K562 (cell line): Measurements from ENCODE around the gene LMBR1. TPM values are rescaled to one million over a fixed set of nuclear protein-coding genes. Genes with fewer than 3 reads are reported as not detected.

ENCODE experiments used
- ADNP ChIP-seq: fragments of 200-800 bp; sonication (Bioruptor generic); IDR thresholded peaks from 2 replicates; pipeline ENCODE4 v1.6.1; 2016; ENCODE audit warnings: missing genetic modification characterization, missing compliant biosample characterization
- ARID2 ChIP-seq: fragments of 450-650 bp; IDR thresholded peaks from 2 replicates; pipeline ENCODE4 v1.6.1; 2017; ENCODE audit warnings: antibody characterized with exemption, mild to moderate bottlenecking
- CAMTA2 ChIP-seq: fragments of 250-450 bp; sonication (Bioruptor Pico); conservative IDR thresholded peaks from 2 replicates; pipeline ENCODE4 v1.5.1; 2022
- DIDO1 ChIP-seq: fragments of 450-650 bp; IDR thresholded peaks from 2 replicates; pipeline ENCODE4 v1.6.1; 2016; ENCODE audit warnings: low read depth, missing biosample characterization, missing genetic modification characterization
- DMBX1 ChIP-seq: fragments of 250-450 bp; sonication (Bioruptor Pico); IDR thresholded peaks from 2 replicates; pipeline ENCODE4 v1.8.0; 2022; ENCODE audit warnings: inconsistent platforms, mild to moderate bottlenecking, moderate library complexity, borderline replicate concordance
- EGR1 ChIP-seq: fragments of 450-650 bp; conservative IDR thresholded peaks from 2 replicates; pipeline ENCODE4 v1.6.1; 2017; ENCODE audit warnings: mild to moderate bottlenecking
- ETV5 ChIP-seq: sonication (generic); formaldehyde crosslinking; IDR thresholded peaks from 2 replicates; pipeline ENCODE4 v1.4.0; 2020; ENCODE audit warnings: low read depth, mild to moderate bottlenecking, missing genetic modification reagents
- FOXA3 ChIP-seq, 2 experiments: fragments of 450-650 bp in 1 of 2; sonication (generic) in 1 of 2; formaldehyde crosslinking; IDR thresholded peaks in 1 of 2; conservative IDR thresholded peaks in 1 of 2; 2 replicates each; pipeline versions ENCODE4 v1.4.0 to v1.8.0; 2020 to 2022; ENCODE audit warnings: mild to moderate bottlenecking in 2 of 2, missing genetic modification reagents in 1 of 2
- GATA2 ChIP-seq: sonication (generic); formaldehyde crosslinking; IDR thresholded peaks from 2 replicates; pipeline ENCODE4 v1.4.0; 2020; ENCODE audit warnings: mild to moderate bottlenecking, missing genetic modification reagents
- RBFOX2 ChIP-seq: fragments of 200-400 bp; formaldehyde crosslinking; IDR thresholded peaks from 2 replicates; pipeline ENCODE4 v1.6.1; 2017; ENCODE audit warnings: low read depth, mild to moderate bottlenecking, low read length, moderate library complexity
- SRSF7 ChIP-seq: fragments of 200-400 bp; formaldehyde crosslinking; optimal IDR thresholded peaks from 2 replicates; pipeline ENCODE3; 2017; ENCODE audit warnings: mild to moderate bottlenecking, low read depth, low read length
- ZNF316 ChIP-seq: fragments of 450-650 bp; IDR thresholded peaks from 2 replicates; pipeline ENCODE4 v1.6.1; 2016
- polyA plus RNA-seq, 8 experiments: library from polyadenylated mRNA; depleted of rRNA in 4 of 8; stranded (reverse) in 5 of 8; unstranded in 3 of 8; fragments of >200 nt; fragmentation: Nextera tagmentation in 2 of 8; fragmentation: Illumina TruSeq in 1 of 8; extraction: Ambion mirVana in 2 of 8; extraction: Trizol in 1 of 8; gene quantifications; 2 replicates each; pipeline versions ENCODE4 v1.2.1 to v1.2.3, GENCODE V29; 2011 to 2014; ENCODE audit warnings: inconsistent platforms in 1 of 8, missing spikeins in 1 of 8
- total RNA-seq, 7 experiments: library from RNA; depleted of rRNA in 6 of 7; stranded (reverse); fragments of >200 nt in 6 of 7; fragmentation: Illumina TruSeq in 2 of 7; extraction: Trizol in 2 of 7; gene quantifications; 2 replicates each; pipeline versions ENCODE4 v1.2.1 to v1.2.3, GENCODE V29; 2011 to 2021; ENCODE audit warnings: low replicate concordance in 1 of 7
- TF ChIP-seq, protein P1 (sequence below): sonication (generic); formaldehyde crosslinking; IDR thresholded peaks from 2 replicates; pipeline ENCODE4 v1.4.0; 2020; ENCODE audit warnings: mild to moderate bottlenecking, missing genetic modification reagents
- TF ChIP-seq, protein P2 (sequence below): fragments of 150-350 bp; conservative IDR thresholded peaks from 2 replicates; pipeline ENCODE4 v1.6.1; 2014; ENCODE audit warnings: low read length
- TF ChIP-seq, protein P3 (sequence below): sonication (generic); formaldehyde crosslinking; IDR thresholded peaks from 2 replicates; pipeline ENCODE4 v1.8.0; 2022; ENCODE audit warnings: mild to moderate bottlenecking, low read depth, missing genetic modification reagents
- TF ChIP-seq, protein P4 (sequence below): fragments of 200-400 bp; formaldehyde crosslinking; IDR thresholded peaks from 2 replicates; pipeline ENCODE4 v1.6.1; 2017; ENCODE audit warnings: mild to moderate bottlenecking, low read depth, low read length, moderate library complexity
- TF ChIP-seq, protein P5 (sequence below): fragments of 250-450 bp; sonication (Bioruptor Pico); IDR thresholded peaks from 2 replicates; pipeline ENCODE4 v1.5.0; 2020; ENCODE audit warnings: mild to moderate bottlenecking, borderline replicate concordance

Gene LMBR1
- total and polyA plus RNA-seq, 9 of the 15 experiments (the other 6 are each of a cell fraction or from before 2014, with no cell fraction given) = 7.7 to 90.0 (median 59.9) TPM

DNA sequence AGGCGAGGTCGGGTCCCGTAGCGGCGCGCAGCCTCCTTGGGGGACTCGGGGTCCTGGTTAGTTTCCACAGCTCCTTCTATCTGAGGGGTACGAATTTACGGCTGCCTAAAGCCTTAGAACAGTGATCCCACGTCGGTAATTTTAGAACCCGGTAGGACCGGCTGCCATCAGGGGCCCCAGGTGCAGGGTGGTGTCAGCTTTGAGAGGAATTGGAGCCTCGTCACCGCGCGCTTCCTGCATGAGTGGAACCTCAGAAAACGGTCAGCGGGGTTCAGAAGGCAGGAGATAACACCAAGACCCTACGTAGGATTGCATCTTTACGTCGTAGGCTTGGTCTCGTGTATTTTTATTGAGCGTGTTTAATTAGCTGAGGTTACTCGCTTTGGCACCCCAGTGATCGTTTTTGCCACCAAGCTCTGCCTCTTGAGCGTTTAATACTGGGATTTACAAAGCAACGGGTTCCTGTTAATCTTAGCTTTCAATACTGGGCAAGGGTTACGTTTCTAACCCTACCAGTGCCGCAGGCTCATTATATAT, 252.0 kb downstream of the LMBR1 start (continued):
- TF ChIP-seq, protein P1, sequence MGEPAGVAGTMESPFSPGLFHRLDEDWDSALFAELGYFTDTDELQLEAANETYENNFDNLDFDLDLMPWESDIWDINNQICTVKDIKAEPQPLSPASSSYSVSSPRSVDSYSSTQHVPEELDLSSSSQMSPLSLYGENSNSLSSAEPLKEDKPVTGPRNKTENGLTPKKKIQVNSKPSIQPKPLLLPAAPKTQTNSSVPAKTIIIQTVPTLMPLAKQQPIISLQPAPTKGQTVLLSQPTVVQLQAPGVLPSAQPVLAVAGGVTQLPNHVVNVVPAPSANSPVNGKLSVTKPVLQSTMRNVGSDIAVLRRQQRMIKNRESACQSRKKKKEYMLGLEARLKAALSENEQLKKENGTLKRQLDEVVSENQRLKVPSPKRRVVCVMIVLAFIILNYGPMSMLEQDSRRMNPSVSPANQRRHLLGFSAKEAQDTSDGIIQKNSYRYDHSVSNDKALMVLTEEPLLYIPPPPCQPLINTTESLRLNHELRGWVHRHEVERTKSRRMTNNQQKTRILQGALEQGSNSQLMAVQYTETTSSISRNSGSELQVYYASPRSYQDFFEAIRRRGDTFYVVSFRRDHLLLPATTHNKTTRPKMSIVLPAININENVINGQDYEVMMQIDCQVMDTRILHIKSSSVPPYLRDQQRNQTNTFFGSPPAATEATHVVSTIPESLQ (CRISPR knock-in tag) = no peak
- TF ChIP-seq DMBX1 (CRISPR knock-in tag) (0 out of 2 replicates have a peak, but pooled peaks have one; percentile 7), GATA2 (no peak; the same call in 1 of the 2 replicates), CAMTA2 (CRISPR knock-in tag) (no peak), EGR1 (no peak), ZNF316 (peak; percentile 17; the same call in 1 of the 2 replicates), ETV5 (CRISPR knock-in tag) (peak; percentile 69; the same call in 1 of the 2 replicates), SRSF7 (no peak), RBFOX2 (no peak), DIDO1 (tag) (no peak; the same call in 1 of the 2 replicates), ADNP (tag) (no peak), FOXA3 (CRISPR knock-in tag; conservative IDR thresholded peaks at IDR 0.05 in 1 of 2, IDR thresholded peaks at IDR 0.05 in 1 of 2) (no peak), ARID2 (no peak)
- TF ChIP-seq, protein P2, sequence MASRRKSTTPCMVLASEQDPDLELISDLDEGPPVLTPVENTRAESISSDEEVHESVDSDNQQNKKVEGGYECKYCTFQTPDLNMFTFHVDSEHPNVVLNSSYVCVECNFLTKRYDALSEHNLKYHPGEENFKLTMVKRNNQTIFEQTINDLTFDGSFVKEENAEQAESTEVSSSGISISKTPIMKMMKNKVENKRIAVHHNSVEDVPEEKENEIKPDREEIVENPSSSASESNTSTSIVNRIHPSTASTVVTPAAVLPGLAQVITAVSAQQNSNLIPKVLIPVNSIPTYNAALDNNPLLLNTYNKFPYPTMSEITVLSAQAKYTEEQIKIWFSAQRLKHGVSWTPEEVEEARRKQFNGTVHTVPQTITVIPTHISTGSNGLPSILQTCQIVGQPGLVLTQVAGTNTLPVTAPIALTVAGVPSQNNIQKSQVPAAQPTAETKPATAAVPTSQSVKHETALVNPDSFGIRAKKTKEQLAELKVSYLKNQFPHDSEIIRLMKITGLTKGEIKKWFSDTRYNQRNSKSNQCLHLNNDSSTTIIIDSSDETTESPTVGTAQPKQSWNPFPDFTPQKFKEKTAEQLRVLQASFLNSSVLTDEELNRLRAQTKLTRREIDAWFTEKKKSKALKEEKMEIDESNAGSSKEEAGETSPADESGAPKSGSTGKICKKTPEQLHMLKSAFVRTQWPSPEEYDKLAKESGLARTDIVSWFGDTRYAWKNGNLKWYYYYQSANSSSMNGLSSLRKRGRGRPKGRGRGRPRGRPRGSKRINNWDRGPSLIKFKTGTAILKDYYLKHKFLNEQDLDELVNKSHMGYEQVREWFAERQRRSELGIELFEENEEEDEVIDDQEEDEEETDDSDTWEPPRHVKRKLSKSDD = no peak
- TF ChIP-seq, protein P3, sequence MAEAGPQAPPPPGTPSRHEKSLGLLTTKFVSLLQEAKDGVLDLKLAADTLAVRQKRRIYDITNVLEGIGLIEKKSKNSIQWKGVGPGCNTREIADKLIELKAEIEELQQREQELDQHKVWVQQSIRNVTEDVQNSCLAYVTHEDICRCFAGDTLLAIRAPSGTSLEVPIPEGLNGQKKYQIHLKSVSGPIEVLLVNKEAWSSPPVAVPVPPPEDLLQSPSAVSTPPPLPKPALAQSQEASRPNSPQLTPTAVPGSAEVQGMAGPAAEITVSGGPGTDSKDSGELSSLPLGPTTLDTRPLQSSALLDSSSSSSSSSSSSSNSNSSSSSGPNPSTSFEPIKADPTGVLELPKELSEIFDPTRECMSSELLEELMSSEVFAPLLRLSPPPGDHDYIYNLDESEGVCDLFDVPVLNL (CRISPR knock-in tag) = no peak
- TF ChIP-seq, protein P4, sequence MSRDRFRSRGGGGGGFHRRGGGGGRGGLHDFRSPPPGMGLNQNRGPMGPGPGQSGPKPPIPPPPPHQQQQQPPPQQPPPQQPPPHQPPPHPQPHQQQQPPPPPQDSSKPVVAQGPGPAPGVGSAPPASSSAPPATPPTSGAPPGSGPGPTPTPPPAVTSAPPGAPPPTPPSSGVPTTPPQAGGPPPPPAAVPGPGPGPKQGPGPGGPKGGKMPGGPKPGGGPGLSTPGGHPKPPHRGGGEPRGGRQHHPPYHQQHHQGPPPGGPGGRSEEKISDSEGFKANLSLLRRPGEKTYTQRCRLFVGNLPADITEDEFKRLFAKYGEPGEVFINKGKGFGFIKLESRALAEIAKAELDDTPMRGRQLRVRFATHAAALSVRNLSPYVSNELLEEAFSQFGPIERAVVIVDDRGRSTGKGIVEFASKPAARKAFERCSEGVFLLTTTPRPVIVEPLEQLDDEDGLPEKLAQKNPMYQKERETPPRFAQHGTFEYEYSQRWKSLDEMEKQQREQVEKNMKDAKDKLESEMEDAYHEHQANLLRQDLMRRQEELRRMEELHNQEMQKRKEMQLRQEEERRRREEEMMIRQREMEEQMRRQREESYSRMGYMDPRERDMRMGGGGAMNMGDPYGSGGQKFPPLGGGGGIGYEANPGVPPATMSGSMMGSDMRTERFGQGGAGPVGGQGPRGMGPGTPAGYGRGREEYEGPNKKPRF = no peak
- TF ChIP-seq, protein P5, sequence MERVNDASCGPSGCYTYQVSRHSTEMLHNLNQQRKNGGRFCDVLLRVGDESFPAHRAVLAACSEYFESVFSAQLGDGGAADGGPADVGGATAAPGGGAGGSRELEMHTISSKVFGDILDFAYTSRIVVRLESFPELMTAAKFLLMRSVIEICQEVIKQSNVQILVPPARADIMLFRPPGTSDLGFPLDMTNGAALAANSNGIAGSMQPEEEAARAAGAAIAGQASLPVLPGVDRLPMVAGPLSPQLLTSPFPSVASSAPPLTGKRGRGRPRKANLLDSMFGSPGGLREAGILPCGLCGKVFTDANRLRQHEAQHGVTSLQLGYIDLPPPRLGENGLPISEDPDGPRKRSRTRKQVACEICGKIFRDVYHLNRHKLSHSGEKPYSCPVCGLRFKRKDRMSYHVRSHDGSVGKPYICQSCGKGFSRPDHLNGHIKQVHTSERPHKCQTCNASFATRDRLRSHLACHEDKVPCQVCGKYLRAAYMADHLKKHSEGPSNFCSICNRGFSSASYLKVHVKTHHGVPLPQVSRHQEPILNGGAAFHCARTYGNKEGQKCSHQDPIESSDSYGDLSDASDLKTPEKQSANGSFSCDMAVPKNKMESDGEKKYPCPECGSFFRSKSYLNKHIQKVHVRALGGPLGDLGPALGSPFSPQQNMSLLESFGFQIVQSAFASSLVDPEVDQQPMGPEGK = no peak; the same call in 1 of the 2 replicates
